SK-N-SH treated with all-trans-retinoic acid at 6 μM for 48 hours (cell line): ENCODE data around the gene AKAP6.

Experiments used
- GLIS3 ChIP-seq: fragments of 250-450 bp; sonication (Bioruptor Pico); IDR thresholded peaks from 2 replicates; pipeline ENCODE4 v1.5.0; 2020; ENCODE audit warnings: mild to moderate bottlenecking, moderate library complexity
- RARB ChIP-seq: fragments of 250-450 bp; sonication (Bioruptor Pico); IDR thresholded peaks from 2 replicates; pipeline ENCODE4 v1.8.0; 2021; ENCODE audit warnings: mild to moderate bottlenecking, moderate library complexity
- TF ChIP-seq, protein P1 (sequence below): fragments of 250-450 bp; sonication (Bioruptor Pico); IDR thresholded peaks from 2 replicates; pipeline ENCODE4 v1.5.0; 2020; ENCODE audit warnings: mild to moderate bottlenecking, moderate library complexity
- TF ChIP-seq, protein P2 (sequence below): fragments of 250-450 bp; sonication (Bioruptor Pico); IDR thresholded peaks from 2 replicates; pipeline ENCODE4 v1.8.0; 2020; ENCODE audit warnings: mild to moderate bottlenecking, moderate library complexity, borderline replicate concordance

DNA sequence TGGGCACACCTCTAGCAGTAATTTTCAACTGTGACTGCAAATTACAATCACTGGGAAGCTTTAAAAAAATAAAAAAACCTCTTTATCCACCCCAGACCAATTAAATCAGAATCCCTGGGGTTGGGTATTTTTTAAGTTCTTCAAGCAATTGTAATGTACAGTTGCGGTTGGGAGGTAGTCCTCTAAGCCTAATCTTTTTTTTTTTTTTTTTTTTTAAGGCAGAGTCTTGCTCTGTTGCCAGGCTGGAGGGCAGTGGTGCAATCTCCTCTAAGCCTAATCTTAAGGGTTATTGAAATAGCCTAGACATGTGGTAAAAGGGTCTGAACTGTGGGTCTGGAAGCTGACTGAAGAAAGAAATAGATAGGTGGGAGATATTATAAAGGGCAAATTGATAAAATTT is 230.5 kb downstream of the AKAP6 start:
- TF ChIP-seq GLIS3 (CRISPR knock-in tag) (no peak), RARB (CRISPR knock-in tag) (no peak)
- TF ChIP-seq, protein P1, sequence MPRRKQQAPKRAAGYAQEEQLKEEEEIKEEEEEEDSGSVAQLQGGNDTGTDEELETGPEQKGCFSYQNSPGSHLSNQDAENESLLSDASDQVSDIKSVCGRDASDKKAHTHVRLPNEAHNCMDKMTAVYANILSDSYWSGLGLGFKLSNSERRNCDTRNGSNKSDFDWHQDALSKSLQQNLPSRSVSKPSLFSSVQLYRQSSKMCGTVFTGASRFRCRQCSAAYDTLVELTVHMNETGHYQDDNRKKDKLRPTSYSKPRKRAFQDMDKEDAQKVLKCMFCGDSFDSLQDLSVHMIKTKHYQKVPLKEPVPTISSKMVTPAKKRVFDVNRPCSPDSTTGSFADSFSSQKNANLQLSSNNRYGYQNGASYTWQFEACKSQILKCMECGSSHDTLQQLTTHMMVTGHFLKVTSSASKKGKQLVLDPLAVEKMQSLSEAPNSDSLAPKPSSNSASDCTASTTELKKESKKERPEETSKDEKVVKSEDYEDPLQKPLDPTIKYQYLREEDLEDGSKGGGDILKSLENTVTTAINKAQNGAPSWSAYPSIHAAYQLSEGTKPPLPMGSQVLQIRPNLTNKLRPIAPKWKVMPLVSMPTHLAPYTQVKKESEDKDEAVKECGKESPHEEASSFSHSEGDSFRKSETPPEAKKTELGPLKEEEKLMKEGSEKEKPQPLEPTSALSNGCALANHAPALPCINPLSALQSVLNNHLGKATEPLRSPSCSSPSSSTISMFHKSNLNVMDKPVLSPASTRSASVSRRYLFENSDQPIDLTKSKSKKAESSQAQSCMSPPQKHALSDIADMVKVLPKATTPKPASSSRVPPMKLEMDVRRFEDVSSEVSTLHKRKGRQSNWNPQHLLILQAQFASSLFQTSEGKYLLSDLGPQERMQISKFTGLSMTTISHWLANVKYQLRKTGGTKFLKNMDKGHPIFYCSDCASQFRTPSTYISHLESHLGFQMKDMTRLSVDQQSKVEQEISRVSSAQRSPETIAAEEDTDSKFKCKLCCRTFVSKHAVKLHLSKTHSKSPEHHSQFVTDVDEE (CRISPR knock-in tag): no peak
- TF ChIP-seq, protein P2, sequence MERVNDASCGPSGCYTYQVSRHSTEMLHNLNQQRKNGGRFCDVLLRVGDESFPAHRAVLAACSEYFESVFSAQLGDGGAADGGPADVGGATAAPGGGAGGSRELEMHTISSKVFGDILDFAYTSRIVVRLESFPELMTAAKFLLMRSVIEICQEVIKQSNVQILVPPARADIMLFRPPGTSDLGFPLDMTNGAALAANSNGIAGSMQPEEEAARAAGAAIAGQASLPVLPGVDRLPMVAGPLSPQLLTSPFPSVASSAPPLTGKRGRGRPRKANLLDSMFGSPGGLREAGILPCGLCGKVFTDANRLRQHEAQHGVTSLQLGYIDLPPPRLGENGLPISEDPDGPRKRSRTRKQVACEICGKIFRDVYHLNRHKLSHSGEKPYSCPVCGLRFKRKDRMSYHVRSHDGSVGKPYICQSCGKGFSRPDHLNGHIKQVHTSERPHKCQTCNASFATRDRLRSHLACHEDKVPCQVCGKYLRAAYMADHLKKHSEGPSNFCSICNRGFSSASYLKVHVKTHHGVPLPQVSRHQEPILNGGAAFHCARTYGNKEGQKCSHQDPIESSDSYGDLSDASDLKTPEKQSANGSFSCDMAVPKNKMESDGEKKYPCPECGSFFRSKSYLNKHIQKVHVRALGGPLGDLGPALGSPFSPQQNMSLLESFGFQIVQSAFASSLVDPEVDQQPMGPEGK (CRISPR knock-in tag): no peak
